Lower lobe of right lung (tissue), 2 donors: ENCODE results near the gene SPAG8. TPM values are rescaled to one million over a fixed set of nuclear protein-coding genes. Genes with fewer than 3 reads are reported as not detected.

Source experiments
- ATAC-seq, 2 donors: fragments of 200-7000 bp; cut with Tn5 transposase; one replicate each; pipeline ENCODE4 v1.9.1; 2020 to 2022; ENCODE audit warnings: mild to moderate bottlenecking in 2 of 2, moderate library complexity in 2 of 2
- DNase-seq: peaks from one replicate; pipeline ENCODE4 v3.0.0-alpha.2; 2020
- H3K27ac ChIP-seq: fragments of 200-600 bp; one replicate; pipeline ENCODE4 v1.8.0; 2022
- H3K27me3 ChIP-seq: fragments of 200-600 bp; one replicate; pipeline ENCODE4 v1.8.0; 2022; ENCODE audit warnings: low read depth
- H3K36me3 ChIP-seq: fragments of 200-600 bp; one replicate; pipeline ENCODE4 v1.8.0; 2022; ENCODE audit warnings: mild to moderate bottlenecking
- H3K4me1 ChIP-seq: fragments of 200-600 bp; one replicate; pipeline ENCODE4 v1.8.0; 2022
- H3K4me3 ChIP-seq: fragments of 200-600 bp; one replicate; pipeline ENCODE4 v1.8.0; 2022; ENCODE audit warnings: mild to moderate bottlenecking
- H3K9me3 ChIP-seq: fragments of 200-600 bp; one replicate; pipeline ENCODE4 v1.8.0; 2022
- CTCF ChIP-seq: fragments of 200-600 bp; IDR thresholded peaks from one replicate; pipeline ENCODE4 v1.8.0; 2022; ENCODE audit warnings: antibody characterized with exemption, mild to moderate bottlenecking
- intact Hi-C: fragments of 100-400 bp; cut with DNase I; formaldehyde crosslinking; loops from one replicate; pipeline ENCODE4 v1.11.0; 2022
- total RNA-seq: library from RNA; stranded (reverse); fragmentation: NEBNext Ultra II Directional; extraction: Animal tissue kit (Norgen Biotek cat#: 25700); gene quantifications from one replicate; pipeline ENCODE4 v1.2.1, GENCODE V29; 2021
- donor health status: DM: no; HTN: yes; CAD: no; lungs with severe emphysema.

SPAG8 gene
- total RNA-seq, 1 donor from 2014 or later = 13.3 TPM

GRCh38 chr9:35822926-35823325 lies 10.9 kb upstream of the SPAG8 start:
- no peak overlapping the region for H3K4me3 ChIP-seq
- no peaks in the 10 kb centered on the region for H3K27me3 ChIP-seq
- intact Hi-C loops = no loop called here
- ATAC-seq (no peak), DNase-seq (no peak)
- no peaks in the 10 kb centered on the region for H3K9me3 ChIP-seq
- no peak for TF ChIP-seq CTCF
- H3K4me1 ChIP-seq = peaks cover 3% of the 10 kb centered on the region
- H3K36me3 ChIP-seq = no peaks in the 10 kb centered on the region
- H3K27ac ChIP-seq = no peak overlapping the region

- Histone ChIP-seq H3K27ac (no peak overlapping the region), H3K4me1 (no peaks in the 10 kb centered on the region), H3K4me3 (no peak overlapping the region), H3K27me3 (no peaks in the 10 kb centered on the region), H3K36me3 (no peaks in the 10 kb centered on the region), H3K9me3 (no peaks in the 10 kb centered on the region)
- intact Hi-C loops = no loop called here
- DNase-seq = no peak
- no peak for TF ChIP-seq CTCF
- ATAC-seq = no peak
Observed at GRCh38 chr9:35820076-35820475, 8.0 kb upstream of the SPAG8 start.

- H3K4me3 ChIP-seq = no peak overlapping the region
- DNase-seq (no peak), ATAC-seq (no peak)
- H3K27ac ChIP-seq = no peak overlapping the region
- H3K4me1 ChIP-seq = peaks cover 10% of the 10 kb centered on the region
- no peaks in the 10 kb centered on the region for H3K36me3 ChIP-seq
- no peak for TF ChIP-seq CTCF
- intact Hi-C loops = no loop called here
- H3K27me3 ChIP-seq = no peaks in the 10 kb centered on the region
- H3K9me3 ChIP-seq = no peaks in the 10 kb centered on the region
Observed at GRCh38 chr9:35818341-35818740, 6.3 kb upstream of the SPAG8 start.

GRCh38 chr9:35816708-35817107 lies 4.6 kb upstream of the SPAG8 start:
- Histone ChIP-seq H3K27ac (no peak overlapping the region), H3K36me3 (no peaks in the 10 kb centered on the region), H3K4me1 (peaks cover 24% of the 10 kb centered on the region), H3K27me3 (no peaks in the 10 kb centered on the region), H3K9me3 (no peaks in the 10 kb centered on the region), H3K4me3 (no peak overlapping the region)
- DNase-seq = no peak
- intact Hi-C loops = no loop called here
- ATAC-seq = no peak
- no peak for TF ChIP-seq CTCF

- peak within 1 kb of the TSS; percentile 76 for H3K4me3 ChIP-seq
- intact Hi-C loops = no loop called here
- ATAC-seq (peak; percentile 96), DNase-seq (peak; percentile 98)
- peaks cover 32% of the 10 kb centered on the region for H3K4me1 ChIP-seq
- no peak for TF ChIP-seq CTCF
- peaks cover 2% of the 10 kb centered on the region for H3K36me3 ChIP-seq
- H3K9me3 ChIP-seq = no peaks in the 10 kb centered on the region
- H3K27me3 ChIP-seq = no peaks in the 10 kb centered on the region
- H3K27ac ChIP-seq = peak within 1 kb of the TSS; percentile 93
Observed at GRCh38 chr9:35814841-35815543, 2.9 kb upstream of the SPAG8 start, which contains the start of gene HINT2. HINT2 (minus strand) TSS chr9:35815042; CDS start chr9:35814979, 63 bp downstream.
